GM19452 (cell line): ENCODE data around the gene PLCL2.
"Not testable (repeated sequence)": the region's sequence is repeated elsewhere in the genome, so short reads cannot be mapped to it uniquely, and the experiment has no call there.

Experiments used
- ATAC-seq: cut with Tn5 transposase; IDR thresholded peaks from one replicate; pipeline ENCODE4 v1.9.1; 2021; ENCODE audit not compliant: unreplicated experiment

The PLCL2 gene

DNA sequence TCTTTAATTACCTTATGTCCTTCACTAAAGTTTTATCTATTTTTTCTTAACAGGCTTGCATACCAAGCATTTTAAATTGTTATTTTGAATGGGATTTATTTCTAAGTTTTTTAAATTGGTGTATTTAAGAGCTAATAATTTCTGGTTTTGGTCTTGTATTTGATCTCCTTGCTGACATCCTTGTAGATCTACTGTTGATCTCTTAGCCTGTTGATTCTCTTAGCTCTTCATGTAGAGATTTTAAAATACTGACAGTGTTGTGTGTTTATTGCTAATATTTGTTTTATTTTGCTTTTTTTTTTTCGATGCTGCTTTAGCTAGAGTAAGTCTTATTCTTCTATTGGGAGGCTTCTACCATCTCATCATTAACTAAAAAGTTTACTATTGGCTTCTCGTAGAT is 65.5 kb downstream of the PLCL2 start:
- ATAC-seq = no peak

DNA sequence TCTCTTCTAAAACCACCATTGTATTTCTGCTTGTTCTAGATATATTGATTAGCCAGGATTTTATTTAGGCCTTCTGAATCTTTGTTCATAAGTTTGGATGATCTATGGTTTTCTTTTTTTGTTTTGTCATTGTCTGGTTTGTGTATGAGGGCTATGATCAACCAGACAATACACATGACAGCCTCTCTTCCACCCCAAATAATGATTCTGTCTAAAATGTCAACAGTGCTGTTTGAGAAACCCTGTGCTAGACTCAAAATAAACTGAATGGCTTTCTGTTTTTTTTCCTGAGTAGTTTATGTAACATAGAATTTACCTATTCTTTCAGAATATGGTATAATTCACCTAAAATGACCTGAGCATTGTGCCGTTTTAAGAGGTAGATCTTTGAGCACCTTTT is 66.1 kb downstream of the PLCL2 start:
- ATAC-seq = no peak

DNA sequence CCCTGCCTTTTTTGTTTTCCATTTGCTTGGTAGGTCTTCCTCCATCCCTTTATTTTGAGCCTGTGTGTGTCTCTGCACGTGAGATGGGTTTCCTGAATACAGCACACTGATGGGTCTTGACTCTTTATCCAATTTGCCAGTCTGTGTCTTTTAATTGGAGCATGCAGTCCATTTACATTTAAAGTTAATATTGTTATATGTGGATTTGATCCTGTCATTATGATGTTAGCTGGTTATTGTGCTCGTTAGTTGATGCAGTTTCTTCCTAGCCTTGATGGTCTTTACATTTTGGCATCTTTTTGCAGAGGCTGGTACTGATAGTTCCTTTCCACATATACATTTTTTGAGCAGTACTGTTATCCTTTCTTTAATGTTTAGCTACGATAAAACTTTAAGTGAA is 73.1 kb downstream of the PLCL2 start:
- not testable (repeated sequence) for ATAC-seq

DNA sequence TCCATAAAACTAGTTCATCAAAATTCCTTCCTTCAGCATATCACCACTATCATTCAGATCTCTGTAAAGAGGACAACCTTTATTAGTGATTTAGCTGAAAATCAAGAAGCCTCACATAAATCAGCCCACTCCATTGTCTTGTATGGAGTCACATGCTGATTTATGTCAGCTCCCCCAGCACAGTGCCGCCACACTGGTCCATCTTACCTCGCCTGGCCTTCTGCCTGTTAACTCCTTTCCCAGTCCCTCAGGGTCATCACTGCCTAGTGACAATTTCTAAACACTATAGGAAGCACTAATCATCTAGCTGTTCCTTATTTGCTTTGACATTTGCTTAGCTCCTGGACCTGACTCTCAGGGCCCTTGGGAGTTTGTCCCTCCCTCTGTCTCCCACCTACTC is 75.4 kb downstream of the PLCL2 start:
- no peak for ATAC-seq

DNA sequence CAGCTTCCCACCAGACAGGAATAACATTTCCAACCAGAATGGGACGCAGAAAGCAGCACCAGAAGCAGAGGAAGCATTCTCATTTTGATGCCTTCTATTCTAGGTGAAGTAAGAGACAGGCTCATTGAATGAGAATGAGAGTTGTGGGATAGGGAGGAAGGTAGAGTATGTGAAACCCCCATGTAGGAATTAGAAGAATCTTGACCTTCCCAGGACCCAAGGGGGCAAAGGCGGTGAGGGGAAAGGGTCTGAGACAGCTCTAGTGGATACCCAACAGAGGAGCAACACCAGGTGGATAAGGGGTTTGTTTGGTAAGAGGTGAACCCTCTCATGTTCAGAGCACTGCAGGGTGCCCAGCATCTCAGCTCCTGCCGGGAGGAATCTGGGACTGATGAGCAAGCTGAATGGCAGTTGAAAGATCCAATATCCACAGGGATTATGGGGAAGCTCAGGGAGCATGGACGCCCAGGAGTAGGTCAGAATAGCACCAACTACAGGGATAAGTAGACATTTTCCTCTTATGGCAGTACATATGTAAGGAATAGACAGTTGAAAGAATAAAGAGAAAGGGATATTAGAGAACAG is 77.0 kb downstream of the PLCL2 start:
- ATAC-seq = no peak

DNA sequence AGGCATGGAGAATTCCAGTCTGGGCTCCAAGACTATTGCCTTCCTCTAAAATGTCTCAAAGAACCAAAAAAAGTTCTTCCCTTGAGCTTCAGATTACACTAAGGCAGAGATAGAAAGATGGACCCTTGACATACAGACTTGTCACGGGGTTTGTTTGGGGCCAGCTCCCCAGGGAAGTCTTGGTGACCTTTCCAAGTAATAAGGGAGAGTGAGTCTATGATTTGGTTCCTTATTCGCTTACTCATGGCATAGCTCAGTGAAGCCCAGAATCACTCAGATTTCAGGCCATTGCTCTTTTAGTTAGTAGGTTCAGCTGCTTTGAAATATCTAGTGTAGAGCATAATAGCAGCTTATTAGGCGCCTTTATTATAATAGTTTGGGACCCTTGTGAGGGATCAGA is 90.3 kb downstream of the PLCL2 start:
- no peak for ATAC-seq

GRCh38 chr3:16978234-16978920 is 93.6 kb downstream of the PLCL2 start:
- no peak for ATAC-seq

- no peak for ATAC-seq
These were observed 94.1 kb downstream of the PLCL2 start for GRCh38 chr3:16978921-16979271.

DNA sequence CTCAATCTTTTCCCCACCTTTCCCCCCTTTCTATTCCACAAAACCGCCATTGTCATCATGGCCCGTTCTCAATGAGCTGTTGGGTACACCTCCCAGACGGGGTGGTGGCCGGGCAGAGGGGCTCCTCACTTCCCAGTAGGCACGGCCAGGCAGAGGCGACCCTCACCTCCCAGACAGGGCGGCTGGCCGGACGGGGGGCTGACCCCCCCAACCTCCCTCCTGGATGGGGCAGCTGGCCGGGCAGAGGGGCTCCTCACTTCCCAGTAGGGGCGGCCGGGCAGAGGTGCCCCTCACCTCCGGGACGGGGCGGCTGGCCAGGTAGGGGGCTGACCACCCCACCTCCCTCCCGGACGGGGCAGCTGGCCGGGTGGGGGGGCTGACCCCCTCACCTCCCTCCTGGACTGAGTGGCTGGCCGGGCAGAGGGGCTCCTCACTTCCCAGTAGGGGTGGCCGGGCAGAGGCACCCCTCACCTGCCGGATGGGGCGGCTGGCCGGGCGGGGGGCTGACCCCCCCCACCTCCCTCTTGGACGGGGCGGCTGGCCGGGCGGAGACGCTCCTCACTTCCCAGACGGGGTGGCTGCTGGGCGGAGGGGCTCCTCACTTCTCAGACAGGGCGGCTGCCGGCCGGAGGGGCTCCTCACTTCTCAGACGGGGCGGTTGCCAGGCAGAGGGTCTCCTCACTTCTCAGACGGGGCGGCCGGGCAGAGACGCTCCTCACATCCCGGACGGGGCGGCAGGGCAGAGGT is 95.2 kb downstream of the PLCL2 start:
- ATAC-seq = not testable (repeated sequence)

DNA sequence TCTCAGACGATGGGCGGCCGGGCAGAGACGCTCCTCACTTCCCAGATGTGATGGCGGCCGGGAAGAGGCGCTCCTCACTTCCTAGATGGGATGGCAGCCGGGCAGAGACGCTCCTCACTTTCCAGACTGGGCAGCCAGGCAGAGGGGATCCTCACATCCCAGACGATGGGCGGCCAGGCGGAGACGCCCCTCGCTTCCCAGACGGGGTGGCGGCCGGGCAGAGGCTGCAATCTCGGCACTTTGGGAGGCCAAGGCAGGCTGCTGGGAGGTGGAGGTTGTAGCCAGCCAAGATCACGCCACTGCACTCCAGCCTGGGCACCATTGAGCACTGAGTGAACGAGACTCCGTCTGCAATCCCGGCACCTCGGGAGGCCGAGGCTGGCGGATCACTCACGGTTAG is 95.8 kb downstream of the PLCL2 start:
- ATAC-seq = not testable (repeated sequence)

DNA sequence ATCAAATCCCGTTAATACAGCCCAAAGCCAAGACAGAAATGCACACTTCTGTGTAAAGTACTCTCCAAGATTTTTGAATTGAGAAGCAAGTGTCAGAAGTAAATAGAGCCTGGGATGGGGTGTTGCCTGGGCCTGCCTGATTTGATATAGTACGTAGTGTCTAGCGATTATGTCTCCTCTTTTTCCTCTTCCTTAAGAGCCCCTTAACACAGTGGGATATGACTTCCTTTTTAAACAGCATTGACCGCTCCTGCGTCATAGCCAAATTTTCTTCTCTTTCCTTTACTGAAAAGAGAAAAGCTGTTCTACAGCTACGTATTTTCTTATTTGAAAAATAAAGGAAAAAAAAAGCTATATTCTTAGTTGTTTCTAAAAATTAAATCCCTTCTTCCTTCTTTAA is 97.7 kb downstream of the PLCL2 start:
- ATAC-seq = no peak

- no peak for ATAC-seq
These were observed 100.9 kb downstream of the PLCL2 start for GRCh38 chr3:16985608-16986007.

DNA sequence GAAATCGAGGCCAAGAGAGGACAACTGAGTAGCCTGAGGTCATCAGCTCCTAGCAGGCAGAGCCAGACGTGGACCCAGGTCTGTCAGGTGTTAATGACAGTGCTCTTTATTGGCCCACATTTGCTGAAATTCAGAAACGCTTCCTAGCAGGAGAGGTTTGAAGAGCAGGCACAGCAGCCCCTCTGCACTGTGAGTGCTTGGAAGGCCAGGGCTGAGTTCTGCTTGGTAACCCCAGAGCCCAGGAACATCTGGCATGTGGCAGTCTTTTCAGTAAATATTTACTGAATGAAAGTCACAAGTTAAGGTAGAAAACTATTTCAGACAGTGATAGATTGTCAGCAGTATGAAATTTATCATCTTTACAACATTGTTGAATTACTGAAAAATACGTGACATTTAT is 102.4 kb downstream of the PLCL2 start:
- no peak for ATAC-seq

GRCh38 chr3:16990163-16990562 is 105.4 kb downstream of the PLCL2 start:
- no peak for ATAC-seq

DNA sequence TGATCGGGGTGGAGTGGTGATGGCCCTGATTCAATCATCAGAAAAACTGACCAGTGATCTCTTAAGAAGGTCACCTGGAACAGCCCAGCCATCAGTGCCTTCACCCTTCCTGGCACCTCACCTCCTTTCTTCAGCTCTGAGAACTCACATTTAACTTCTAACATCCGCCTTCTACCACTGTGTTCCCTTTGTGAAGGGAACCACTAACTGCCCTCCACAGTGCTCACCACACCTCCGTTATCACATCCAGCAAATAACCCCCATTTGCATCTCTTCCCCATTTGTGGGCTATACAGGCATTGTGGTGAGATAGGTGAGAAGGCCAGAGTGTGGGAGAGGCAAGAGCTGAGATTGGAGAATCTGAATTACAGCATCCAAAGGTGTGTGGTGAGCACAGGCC is 107.4 kb downstream of the PLCL2 start:
- no peak for ATAC-seq

DNA sequence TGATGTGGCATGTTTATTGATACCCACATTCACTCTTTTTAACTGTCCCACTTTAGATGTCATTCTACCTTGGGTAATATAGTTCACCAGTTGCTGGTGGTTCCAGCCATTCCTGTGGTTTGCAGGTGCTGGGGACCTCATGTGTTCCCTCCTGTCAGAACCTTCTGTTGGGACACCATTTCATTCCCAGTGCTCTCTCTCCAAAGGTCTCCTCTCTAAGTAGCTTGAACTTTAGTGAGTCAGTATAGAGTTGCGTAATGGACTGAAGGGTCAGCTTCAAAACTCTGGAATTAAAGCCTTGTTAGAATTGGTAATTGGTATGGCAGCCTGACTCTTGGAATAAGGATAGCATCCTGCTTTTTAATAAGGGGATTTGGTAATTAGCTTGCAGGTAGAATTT is 108.5 kb downstream of the PLCL2 start:
- ATAC-seq = no peak

DNA sequence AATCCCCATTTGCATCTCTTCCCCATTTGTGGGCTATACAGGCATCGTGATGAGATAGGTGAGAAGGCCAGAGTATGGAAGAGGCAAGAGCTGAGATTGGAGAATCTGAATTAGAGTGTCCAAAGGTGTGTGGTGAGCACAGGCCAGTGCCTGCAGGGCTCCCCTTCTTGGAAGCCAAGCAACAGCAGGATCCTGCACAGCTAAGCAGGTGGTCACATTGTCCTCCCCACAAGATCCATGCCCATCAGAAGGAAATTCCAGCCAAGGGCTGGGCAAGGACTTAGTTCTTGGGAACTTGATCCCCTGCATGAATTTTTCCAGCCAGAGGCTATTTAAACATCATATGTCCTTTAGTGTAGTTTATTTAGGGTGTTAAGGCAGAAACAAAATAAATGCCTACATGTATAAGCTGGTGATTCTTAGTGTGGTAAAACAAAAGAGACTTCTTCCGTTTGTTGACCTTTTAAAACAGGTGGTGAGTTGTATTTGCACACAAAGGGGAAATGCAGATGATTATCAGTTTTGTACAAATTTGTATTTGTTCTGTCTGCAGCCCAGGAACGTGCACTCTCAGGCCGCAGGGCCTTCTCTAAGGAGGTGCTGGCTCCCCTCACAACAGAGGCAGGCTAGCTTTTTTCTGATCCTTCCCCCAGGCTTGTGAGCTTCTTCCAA is 110.2 kb downstream of the PLCL2 start:
- ATAC-seq = no peak

DNA sequence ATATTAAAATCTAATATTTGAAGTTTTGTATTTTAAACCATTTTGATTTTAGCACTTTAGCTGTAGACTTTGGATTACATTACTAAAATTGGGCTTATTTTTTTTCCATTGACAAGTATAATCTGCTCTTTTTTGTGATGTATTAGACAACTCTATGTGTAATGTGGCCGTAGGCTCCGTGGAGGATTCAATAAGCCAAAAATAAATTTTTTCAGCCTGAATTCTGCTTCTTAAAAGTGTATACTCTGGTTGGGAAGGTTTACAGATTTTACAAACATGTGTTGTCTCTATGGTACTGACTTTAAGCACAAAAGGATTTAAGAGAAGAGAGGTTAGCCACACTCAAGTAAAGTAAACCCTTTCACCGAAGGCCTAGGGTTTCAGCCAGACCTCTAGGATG is 110.8 kb downstream of the PLCL2 start:
- ATAC-seq = no peak

- ATAC-seq = no peak
These were observed 113.6 kb downstream of the PLCL2 start for GRCh38 chr3:16998236-16998923.

- ATAC-seq = no peak
These were observed 114.4 kb downstream of the PLCL2 start for GRCh38 chr3:16999161-16999560.

DNA sequence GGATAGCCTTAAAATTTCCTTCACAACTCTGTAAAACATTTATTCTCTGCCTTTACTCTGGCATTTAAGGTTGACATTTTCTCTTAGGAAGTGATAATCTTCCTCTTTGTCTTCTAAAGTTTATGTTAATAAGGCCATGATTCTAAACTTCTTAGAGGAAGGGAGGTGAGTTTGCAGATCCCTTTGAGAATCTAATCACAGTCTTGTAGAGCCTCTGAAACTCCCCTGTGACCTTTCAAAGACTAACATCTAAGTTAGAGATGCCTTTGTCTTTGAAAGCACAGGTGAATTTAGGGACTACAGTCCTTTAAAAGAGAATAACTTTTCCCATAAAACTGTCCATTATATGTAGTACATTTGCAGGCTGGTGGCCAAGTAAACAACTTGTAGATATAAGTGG is 115.1 kb downstream of the PLCL2 start:
- no peak for ATAC-seq
